GM21717 (cell line): ENCODE measurements around the gene SNRPD2.

Source experiments
- ATAC-seq: cut with Tn5 transposase; IDR thresholded peaks from one replicate; pipeline ENCODE4 v1.9.1; 2021; ENCODE audit warnings: mild to moderate bottlenecking, moderate library complexity; ENCODE audit not compliant: unreplicated experiment

The SNRPD2 gene

DNA sequence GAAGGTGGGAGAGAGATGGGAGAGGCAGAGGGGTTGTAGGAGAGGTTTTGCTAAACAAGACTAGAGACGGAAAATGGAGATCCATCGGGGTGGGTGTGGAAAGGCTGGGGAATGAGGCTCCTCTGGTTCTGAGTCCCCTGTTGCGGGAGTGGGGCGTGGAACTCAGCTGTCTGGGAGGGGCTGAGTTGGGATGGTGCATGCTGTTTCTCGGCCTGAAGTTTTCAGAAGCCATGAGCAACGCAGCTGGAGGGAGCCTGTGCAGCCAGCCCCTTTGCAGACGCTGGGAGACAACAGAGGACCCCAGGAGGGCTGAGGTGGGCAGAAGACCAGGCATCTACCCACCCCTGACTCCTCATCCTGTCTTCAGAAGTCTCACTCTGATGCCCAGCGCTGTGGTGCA lies 31.1 kb downstream of the SNRPD2 start:
- ATAC-seq = no peak

GRCh38 chr19:45659096-45659729 lies 32.5 kb downstream of the SNRPD2 start:
- no peak for ATAC-seq

DNA sequence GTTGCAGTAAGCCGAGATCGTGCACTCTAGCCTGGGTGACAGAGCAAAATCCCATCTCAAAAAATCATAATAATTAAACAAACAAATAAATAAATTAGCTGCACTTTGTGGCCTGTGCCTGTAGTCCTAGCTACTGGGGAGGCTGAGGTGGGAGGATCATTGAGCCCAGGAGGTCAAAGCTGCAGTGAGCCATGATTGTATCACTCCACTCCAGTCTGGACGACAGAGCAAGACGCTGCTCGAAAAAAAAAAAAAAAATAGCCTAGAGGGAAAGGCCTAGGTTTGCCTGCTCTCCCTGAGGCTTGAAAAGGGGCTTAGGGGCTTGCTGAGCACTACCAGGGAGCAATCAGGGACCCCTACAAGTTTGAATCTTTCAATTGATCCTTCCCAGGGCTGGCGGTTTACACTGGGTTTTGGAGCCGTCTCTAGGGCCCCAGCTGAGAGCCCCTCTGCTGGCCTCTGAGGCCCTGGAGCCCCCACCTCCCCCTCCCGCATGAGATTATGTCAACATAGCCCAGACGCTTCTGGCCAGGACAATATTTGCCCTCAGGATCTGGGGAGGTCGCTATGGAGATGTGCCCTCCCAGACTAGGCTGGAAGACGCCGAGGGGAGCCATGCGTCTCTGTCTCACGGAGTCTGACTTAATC lies 34.1 kb downstream of the SNRPD2 start:
- no peak for ATAC-seq

- ATAC-seq = no peak
Measured at GRCh38 chr19:45655073-45655472, 36.7 kb downstream of the SNRPD2 start.

GRCh38 chr19:45653634-45654033 lies 38.1 kb downstream of the SNRPD2 start:
- ATAC-seq = no peak

GRCh38 chr19:45650722-45651121 lies 41.0 kb downstream of the SNRPD2 start:
- ATAC-seq = no peak

DNA sequence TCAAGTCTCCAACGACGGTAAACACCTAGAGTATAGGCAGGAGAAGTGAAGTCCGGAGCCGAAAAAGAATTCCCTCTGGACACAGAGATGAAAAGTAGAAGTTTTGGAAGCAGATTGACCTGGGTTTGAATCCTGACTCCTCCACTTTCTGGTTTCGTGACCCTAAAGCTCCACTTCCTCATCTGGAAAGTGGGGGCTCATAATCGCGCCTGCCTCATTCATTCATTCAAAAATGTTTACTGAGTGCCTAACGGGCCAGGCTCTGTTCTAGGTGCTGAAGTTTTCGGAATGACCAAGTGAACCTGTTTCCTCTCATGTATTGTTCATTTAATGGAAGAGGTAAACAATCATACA lies 45.4 kb downstream of the SNRPD2 start:
- ATAC-seq = no peak

DNA sequence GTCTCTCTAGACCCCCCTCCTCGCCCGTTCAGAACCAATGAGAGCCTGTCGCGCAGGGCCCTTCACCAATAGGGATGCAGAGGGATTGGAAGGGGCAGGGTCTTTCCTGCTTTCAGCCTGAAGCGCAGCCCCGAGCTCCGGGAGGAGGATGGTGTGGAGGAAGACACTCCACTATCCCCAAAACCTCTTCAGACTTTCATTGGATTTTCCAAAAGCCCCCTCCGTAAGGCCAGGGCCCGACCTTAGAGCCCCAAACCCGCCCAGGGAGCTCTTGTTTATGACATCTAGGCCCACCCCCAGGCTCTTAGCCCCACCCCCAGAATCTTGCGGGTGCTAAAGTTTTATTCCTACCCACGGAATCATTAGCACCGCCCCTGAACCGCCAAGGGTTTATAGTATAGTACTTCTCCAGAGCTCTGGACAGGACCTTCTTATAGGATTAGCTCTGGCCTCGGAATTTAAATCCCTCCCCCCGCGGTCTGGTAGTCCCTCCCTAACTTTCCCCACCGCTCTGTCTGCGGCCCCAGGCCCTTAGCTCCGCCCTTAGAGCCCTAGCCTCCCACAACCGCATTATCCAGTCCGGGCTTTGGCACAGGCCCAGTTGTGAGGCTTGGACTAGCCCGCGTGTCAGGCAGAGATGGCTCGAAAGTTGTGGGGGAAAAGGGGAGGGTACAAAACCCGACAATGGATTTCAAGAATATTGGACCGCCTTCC lies 46.0 kb downstream of the SNRPD2 start:
- ATAC-seq = no peak

GRCh38 chr19:45645068-45645630 lies 46.6 kb downstream of the SNRPD2 start:
- no peak for ATAC-seq

DNA sequence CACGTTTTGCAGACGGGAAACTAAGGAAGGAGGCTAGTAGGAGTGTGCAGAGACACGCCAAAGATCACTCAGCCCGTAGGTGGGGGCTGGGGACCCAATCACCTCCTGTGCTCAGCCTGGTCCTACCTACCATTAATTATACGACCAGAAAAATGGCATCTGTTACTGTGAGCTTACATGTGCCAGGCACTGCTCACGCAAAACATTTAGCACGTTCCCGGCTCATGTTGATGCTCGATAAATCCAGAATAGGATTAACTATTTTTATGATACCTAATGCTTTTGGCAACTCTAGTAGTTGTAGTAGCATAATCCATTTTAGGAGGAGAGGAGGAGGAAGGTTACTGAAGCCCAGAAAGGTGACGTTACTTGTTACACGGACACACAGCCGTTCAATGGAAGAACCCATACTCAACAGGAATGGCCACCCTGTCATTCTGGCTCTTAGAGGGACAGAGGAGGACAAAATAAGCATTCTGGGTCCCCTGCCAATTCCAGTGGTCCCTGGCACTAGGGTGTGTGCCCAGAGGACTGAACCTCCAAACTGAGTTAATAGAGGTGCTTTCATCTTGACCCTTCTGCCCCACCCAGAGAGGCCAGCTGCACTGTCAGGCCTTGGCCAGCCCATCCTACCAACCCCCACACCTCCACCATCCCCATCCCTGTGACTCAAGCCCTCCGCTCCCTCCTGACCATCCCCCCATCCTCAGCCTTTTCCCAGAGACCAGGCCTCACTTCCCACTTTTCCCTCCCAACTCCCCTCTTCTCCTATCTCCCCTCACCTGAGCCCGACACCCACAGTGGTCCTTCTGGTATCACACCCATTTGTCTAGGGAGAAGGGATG lies 47.6 kb downstream of the SNRPD2 start:
- ATAC-seq = no peak

DNA sequence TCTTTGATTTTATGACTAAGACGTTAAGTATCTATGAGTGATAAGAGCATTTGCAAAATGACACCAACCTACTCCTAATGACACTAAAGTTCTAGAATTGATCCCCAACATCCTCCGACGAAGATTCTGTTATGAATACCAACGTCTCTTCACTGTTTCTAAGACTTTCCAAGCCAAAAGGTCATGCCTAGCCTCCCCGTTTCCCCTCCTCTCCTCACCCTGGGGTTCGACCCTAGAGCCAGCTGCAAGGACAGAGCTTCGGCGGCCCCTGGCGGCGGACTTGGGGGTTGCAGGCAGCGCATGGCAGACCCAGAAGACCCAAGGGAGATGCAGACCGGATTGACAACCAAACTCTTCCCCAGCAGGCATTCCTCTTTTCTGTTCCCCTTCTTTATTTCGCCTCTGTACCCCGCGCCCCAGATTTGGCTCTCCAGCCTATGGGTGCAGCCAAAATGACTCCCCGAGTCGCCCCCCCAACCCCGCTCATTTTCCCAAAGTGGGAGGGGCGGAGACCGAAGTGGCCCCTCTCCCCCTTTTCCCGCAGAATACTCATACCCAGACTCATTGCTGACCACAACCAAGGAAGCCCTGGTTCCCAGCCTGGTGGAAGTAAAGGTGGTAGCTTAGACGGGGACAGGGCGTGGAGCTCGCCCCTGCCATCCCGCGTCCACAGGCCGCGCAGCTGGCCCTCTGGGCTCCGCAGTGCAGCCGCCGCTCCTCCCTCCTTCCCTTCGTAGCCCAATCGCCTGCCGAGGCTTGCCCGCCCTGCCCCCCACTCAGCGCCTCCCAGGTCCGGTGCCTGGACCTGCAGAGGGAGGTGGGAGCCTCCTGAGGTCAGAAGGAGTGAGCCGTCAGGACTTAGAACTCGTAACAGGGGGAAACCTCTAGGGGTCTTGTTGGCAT lies 48.5 kb downstream of the SNRPD2 start:
- ATAC-seq = peak; percentile 23

- peak; percentile 34 for ATAC-seq
Measured at GRCh38 chr19:45641274-45642105, 50.3 kb downstream of the SNRPD2 start.

GRCh38 chr19:45640849-45641273 lies 50.9 kb downstream of the SNRPD2 start:
- ATAC-seq = no peak

GRCh38 chr19:45638930-45639729 lies 52.6 kb downstream of the SNRPD2 start, which contains the start of gene EML2:
EML2 (minus strand) TSS chr19:45639397; CDS start chr19:45639376, 21 bp downstream.
- no peak for ATAC-seq

DNA sequence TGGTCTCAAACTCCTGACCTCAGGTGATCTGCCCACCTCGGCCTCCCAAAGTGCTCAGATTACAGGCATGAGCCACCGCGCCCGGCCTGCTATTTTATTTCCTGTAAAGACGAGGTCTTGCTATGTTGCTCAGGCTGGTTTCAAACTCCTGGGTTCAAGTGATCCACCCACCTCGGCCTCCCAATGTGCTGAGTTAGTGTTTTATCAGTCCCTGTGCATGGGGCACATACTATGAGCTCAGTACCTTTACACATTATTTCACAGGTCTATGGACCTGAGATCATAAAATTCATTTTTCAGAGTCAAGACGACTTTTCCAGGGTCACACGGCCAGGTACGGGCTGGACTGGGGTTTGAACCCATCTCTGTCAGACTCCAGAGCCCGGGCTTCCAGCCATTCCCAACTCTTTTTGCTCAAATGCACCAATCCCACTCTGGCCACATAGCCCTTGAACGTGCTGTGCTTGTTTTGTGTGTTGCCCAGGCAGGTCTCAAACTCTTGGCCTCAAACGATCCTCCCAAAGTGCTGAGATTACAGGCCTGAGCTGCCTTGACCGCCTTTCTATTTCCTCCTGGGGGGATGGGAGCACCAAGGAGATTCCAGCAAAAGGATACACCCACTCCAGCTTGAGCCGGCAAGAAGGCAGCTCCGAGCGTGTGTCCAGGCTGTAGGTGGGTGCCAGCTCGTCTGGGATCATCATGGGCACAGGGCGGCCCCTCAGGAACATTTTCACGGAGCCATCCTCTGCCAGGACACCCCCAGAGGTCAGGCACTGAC lies 53.7 kb downstream of the SNRPD2 start:
- ATAC-seq = no peak
